ENCODE data around the gene NOS1AP.
"Not testable (repeated sequence)": the region's sequence is repeated elsewhere in the genome, so short reads cannot be mapped to it uniquely, and the experiment has no call there.

NOS1AP gene

DNA sequence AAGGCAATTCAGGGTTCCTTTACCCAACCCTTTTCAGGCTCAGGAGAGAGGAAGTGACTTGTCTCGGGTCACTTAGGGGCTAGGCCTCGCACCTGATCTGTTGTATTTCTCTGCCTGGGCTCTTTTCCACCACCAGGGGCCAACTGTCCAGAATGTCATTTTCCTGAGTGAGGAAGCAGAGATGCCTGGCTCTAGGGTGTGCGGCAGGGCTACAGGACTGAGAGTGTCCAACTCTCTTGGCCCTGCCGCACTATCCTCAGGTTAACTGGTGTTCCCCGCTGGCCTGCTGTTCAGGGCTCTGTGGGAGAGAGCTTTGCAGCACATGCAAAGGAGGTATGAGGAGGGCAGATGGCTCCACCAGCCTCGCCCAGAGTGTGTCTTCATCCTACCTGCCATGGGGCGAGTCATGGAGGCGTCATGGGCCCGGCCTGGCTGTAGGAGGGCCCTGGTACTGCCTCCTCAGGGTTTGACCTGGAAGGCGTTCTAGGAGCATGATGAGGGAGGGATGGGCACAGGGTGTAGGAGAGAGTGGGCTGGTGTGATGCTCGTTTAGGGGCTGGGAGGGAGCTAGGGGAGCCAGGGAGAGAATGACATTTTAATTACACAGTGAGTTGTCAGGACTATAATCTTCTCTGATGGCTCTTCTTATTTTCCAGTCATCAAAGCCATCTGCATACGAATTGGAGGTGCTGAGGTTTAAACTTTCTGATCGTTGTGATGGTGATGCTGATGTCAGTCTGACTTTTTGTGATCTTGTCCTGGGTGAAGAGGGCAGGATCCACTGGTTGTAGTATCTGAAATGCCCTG is 128.3 kb downstream of the NOS1AP start:
- Histone ChIP-seq H3K36me3 (replicated peaks; ENCODE audit: insufficient read depth, low read length) (no peaks in the 10 kb centered on the region), H4K20me1 (ENCODE audit: insufficient read depth, low read length) (no peaks in the 10 kb centered on the region), H3K79me2 (ENCODE audit: low read length) (no peaks in the 10 kb centered on the region), H3K9me2 (replicated peaks; ENCODE audit: insufficient read depth, low read length) (no peaks in the 10 kb centered on the region), H3K27me3 (replicated peaks; ENCODE audit: insufficient read depth, low read length) (no peaks in the 10 kb centered on the region), H3K4me2 (ENCODE audit: low read depth, low read length) (no peak overlapping the region), H3F3A (ENCODE audit: insufficient read depth, low read length) (no peaks in the 10 kb centered on the region), H3K4me3 (ENCODE audit: low read length) (no peak overlapping the region), H3K4me1 (ENCODE audit: low read length) (no peaks in the 10 kb centered on the region), H3K9me3 (replicated peaks; ENCODE audit: insufficient read depth, low read length) (no peaks in the 10 kb centered on the region), H3K9ac (ENCODE audit: low read length) (no peak overlapping the region), H3K27ac (ENCODE audit: low read length) (no peak overlapping the region), H2AFZ (ENCODE audit: low read length) (no peak overlapping the region)
- no peak for DNase-seq
- TF ChIP-seq EZH2 (optimal IDR thresholded peaks at IDR 0.05; ENCODE audit: low read depth, low read length): no peak
- TF ChIP-seq, protein P1, sequence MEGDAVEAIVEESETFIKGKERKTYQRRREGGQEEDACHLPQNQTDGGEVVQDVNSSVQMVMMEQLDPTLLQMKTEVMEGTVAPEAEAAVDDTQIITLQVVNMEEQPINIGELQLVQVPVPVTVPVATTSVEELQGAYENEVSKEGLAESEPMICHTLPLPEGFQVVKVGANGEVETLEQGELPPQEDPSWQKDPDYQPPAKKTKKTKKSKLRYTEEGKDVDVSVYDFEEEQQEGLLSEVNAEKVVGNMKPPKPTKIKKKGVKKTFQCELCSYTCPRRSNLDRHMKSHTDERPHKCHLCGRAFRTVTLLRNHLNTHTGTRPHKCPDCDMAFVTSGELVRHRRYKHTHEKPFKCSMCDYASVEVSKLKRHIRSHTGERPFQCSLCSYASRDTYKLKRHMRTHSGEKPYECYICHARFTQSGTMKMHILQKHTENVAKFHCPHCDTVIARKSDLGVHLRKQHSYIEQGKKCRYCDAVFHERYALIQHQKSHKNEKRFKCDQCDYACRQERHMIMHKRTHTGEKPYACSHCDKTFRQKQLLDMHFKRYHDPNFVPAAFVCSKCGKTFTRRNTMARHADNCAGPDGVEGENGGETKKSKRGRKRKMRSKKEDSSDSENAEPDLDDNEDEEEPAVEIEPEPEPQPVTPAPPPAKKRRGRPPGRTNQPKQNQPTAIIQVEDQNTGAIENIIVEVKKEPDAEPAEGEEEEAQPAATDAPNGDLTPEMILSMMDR (IDR thresholded peaks at IDR 0.05; ENCODE audit: low read length): no peak
- no peak for TF ChIP-seq EZH2phosphoT487 (IDR thresholded peaks at IDR 0.05; ENCODE audit: low read length)

DNA sequence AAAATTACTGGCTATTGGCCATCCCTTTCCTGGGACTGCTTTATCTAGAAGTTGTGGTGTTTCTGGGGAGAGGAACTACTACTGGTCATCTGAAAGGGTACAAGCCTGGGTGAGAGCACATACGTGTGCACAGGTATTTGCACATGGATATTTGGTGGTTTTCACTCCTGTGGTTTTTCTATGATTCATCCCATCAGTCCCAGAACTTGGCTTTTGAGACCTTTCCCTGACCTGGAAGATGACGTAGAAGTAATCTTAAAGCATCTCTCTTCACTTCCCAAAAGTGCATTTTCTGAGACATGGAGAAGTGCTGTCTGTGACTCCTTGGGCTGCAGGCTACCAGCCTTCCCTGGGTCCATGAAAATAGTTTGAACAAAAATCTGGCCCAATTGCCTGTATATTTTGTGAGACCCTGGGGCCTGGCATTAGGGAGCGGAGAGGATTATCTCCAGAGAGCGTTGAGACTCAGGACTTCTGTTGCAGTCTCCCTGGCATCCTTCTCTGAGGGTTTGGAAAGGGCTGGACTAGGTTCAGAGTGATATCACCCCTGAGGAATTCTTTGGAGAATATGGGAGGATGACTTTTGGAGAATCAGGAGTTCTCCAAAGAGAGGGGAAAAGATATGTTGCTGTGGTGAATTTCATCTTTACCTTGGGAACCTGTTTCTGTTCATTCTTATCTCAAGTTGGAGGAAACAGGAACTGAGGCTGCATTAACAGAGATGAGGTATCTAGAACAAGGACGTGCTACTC is 130.8 kb downstream of the NOS1AP start:
- no peak overlapping the region for H2AFZ ChIP-seq (ENCODE audit: low read length)
- H3K79me2 ChIP-seq (ENCODE audit: low read length): no peaks in the 10 kb centered on the region

DNA sequence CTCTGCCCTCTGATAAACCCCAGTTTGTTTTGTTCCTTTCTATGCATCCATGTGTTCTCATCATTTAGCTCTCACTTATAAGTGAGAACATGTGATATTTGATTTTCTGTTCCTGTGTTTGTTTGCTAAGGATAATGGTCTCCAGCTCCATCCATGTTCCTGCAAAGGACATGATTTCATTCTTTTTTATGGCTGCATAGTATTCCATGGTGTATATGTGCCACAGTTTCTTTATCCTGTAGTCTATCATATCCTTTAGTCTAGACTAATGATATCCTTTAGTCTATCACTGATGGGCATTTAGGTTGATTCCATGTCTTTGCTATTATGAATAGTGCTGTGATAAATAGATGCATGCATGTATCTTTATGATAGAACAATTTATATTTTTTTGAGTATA is 131.6 kb downstream of the NOS1AP start:
- H3K27ac ChIP-seq (ENCODE audit: low read length); H3K27me3 ChIP-seq (replicated peaks; ENCODE audit: insufficient read depth, low read length); DNase-seq; H3K36me3 ChIP-seq (replicated peaks; ENCODE audit: insufficient read depth, low read length); H3K79me2 ChIP-seq (ENCODE audit: low read length); H3F3A ChIP-seq (ENCODE audit: insufficient read depth, low read length); H3K9me3 ChIP-seq (replicated peaks; ENCODE audit: insufficient read depth, low read length); H2AFZ ChIP-seq (ENCODE audit: low read length); H3K4me2 ChIP-seq (ENCODE audit: low read depth, low read length); H3K4me1 ChIP-seq (ENCODE audit: low read length); H3K9ac ChIP-seq (ENCODE audit: low read length); H4K20me1 ChIP-seq (ENCODE audit: insufficient read depth, low read length); H3K4me3 ChIP-seq (ENCODE audit: low read length); H3K9me2 ChIP-seq (replicated peaks; ENCODE audit: insufficient read depth, low read length): not testable (repeated sequence)

More for the DNA sequence above, 130.8 kb downstream of the NOS1AP start:
- no peaks in the 10 kb centered on the region for H4K20me1 ChIP-seq (ENCODE audit: insufficient read depth, low read length)
- H3K9me3 ChIP-seq (replicated peaks; ENCODE audit: insufficient read depth, low read length): no peaks in the 10 kb centered on the region
- H3F3A ChIP-seq (ENCODE audit: insufficient read depth, low read length): no peaks in the 10 kb centered on the region
- no peaks in the 10 kb centered on the region for H3K27me3 ChIP-seq (replicated peaks; ENCODE audit: insufficient read depth, low read length)
- H3K9me2 ChIP-seq (replicated peaks; ENCODE audit: insufficient read depth, low read length): no peaks in the 10 kb centered on the region
- TF ChIP-seq EZH2phosphoT487 (IDR thresholded peaks at IDR 0.05; ENCODE audit: low read length) (no peak), EZH2 (optimal IDR thresholded peaks at IDR 0.05; ENCODE audit: low read depth, low read length) (no peak)
- TF ChIP-seq, protein P1 (IDR thresholded peaks at IDR 0.05; ENCODE audit: low read length): no peak
- H3K27ac ChIP-seq (ENCODE audit: low read length): no peak overlapping the region
- no peak overlapping the region for H3K4me2 ChIP-seq (ENCODE audit: low read depth, low read length)
- no peaks in the 10 kb centered on the region for H3K36me3 ChIP-seq (replicated peaks; ENCODE audit: insufficient read depth, low read length)
- H3K4me3 ChIP-seq (ENCODE audit: low read length): no peak overlapping the region
- no peak for DNase-seq
- no peaks in the 10 kb centered on the region for H3K4me1 ChIP-seq (ENCODE audit: low read length)
- no peak overlapping the region for H3K9ac ChIP-seq (ENCODE audit: low read length)
